ENCODE data around the gene URB1. TPM values are rescaled to one million over a fixed set of nuclear protein-coding genes. Genes with fewer than 3 reads are reported as not detected.

The URB1 gene
- polyA plus RNA-seq, 1 of the 3 experiments (the other 2 are of a cell fraction): 9.9 TPM

DNA sequence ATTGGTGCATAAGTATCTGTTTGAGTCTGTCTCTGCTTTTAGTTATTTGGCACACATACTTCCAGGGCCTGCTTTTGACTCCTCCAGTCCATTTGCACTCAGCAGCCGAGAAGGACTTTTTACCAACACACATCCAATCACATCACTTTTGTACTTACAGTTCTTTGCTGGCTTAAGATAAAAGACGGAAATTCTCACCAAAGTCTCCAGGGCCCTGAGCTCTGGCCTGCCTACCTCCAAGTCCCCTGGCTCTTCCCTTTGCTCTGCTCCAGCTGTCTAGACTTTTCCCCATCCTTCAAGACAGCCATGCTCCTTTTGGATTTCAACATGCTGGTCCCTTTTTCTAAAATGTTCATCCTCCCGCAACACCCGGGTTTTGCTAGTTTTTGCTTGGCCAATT is 17.5 kb upstream of the URB1 start:
- no peak for TF ChIP-seq TCF12 (IDR thresholded peaks at IDR 0.05)
- TF ChIP-seq, protein P1, sequence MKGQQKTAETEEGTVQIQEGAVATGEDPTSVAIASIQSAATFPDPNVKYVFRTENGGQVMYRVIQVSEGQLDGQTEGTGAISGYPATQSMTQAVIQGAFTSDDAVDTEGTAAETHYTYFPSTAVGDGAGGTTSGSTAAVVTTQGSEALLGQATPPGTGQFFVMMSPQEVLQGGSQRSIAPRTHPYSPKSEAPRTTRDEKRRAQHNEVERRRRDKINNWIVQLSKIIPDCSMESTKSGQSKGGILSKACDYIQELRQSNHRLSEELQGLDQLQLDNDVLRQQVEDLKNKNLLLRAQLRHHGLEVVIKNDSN (IDR thresholded peaks at IDR 0.05; ENCODE audit: borderline replicate concordance, low read depth): no peak
- no peak for TF ChIP-seq RFX5 (IDR thresholded peaks at IDR 0.05; ENCODE audit: low read length)
- TF ChIP-seq RAD21 (IDR thresholded peaks at IDR 0.05; ENCODE audit: low read length): no peak
- TF ChIP-seq, protein P2, sequence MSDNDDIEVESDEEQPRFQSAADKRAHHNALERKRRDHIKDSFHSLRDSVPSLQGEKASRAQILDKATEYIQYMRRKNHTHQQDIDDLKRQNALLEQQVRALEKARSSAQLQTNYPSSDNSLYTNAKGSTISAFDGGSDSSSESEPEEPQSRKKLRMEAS (IDR thresholded peaks at IDR 0.05; ENCODE audit: low read depth): no peak
- TF ChIP-seq, protein P3, sequence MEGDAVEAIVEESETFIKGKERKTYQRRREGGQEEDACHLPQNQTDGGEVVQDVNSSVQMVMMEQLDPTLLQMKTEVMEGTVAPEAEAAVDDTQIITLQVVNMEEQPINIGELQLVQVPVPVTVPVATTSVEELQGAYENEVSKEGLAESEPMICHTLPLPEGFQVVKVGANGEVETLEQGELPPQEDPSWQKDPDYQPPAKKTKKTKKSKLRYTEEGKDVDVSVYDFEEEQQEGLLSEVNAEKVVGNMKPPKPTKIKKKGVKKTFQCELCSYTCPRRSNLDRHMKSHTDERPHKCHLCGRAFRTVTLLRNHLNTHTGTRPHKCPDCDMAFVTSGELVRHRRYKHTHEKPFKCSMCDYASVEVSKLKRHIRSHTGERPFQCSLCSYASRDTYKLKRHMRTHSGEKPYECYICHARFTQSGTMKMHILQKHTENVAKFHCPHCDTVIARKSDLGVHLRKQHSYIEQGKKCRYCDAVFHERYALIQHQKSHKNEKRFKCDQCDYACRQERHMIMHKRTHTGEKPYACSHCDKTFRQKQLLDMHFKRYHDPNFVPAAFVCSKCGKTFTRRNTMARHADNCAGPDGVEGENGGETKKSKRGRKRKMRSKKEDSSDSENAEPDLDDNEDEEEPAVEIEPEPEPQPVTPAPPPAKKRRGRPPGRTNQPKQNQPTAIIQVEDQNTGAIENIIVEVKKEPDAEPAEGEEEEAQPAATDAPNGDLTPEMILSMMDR (IDR thresholded peaks at IDR 0.05): no peak
- H3K4me3 ChIP-seq (ENCODE audit: low read depth in 2 of 2, low read length in 1 of 2): no peak overlapping the region
- DNase-seq: no peak
- peak overlapping the region; percentile 97; the same call in 1 of the 2 replicates for H3K4me2 ChIP-seq
- peaks cover 17% of the 10 kb centered on the region for H3F3A ChIP-seq (replicated peaks; ENCODE audit: insufficient read depth)
- ChIA-PET CTCF (interaction anchor here (1.5 to 1.6 kb wide), 2 partner anchors 159 to 191 kb away, joined by 6 read pairs; no protein-coding TSS in a partner anchor), POLR2A (no interaction called here)
- no peaks in the 10 kb centered on the region for H3K27me3 ChIP-seq (ENCODE audit: insufficient read depth)
- no peak overlapping the region for H3K9ac ChIP-seq
- peaks cover 26% of the 10 kb centered on the region for H3K79me2 ChIP-seq (ENCODE audit: insufficient read depth)
- no peaks in the 10 kb centered on the region for H4K20me1 ChIP-seq (ENCODE audit: insufficient read depth)
- H3K36me3 ChIP-seq (replicated peaks in 1 of 2; ENCODE audit: control insufficient read depth in 1 of 2, insufficient read depth in 2 of 2, low read length in 1 of 2): no peaks in the 10 kb centered on the region
- H3K27ac ChIP-seq (ENCODE audit: low read depth in 2 of 2, low read length in 1 of 2): no peak overlapping the region
- WGBS (ENCODE audit: low lambda C conversion rate): 95% methylated on average over 4 of the region's 4 CpGs
- H3K4me1 ChIP-seq (ENCODE audit: control insufficient read depth in 1 of 2, insufficient read depth in 2 of 2, low read depth in 1 of 2, low read length in 1 of 2): peaks cover 8 to 13% of the 10 kb centered on the region in 2 experiments; a peak in 3 of 4 replicates
- no peak overlapping the region for H2AFZ ChIP-seq (ENCODE audit: low read depth)
- H3K9me3 ChIP-seq: no peaks in the 10 kb centered on the region
- no peaks in the 10 kb centered on the region for H3K9me2 ChIP-seq

DNA sequence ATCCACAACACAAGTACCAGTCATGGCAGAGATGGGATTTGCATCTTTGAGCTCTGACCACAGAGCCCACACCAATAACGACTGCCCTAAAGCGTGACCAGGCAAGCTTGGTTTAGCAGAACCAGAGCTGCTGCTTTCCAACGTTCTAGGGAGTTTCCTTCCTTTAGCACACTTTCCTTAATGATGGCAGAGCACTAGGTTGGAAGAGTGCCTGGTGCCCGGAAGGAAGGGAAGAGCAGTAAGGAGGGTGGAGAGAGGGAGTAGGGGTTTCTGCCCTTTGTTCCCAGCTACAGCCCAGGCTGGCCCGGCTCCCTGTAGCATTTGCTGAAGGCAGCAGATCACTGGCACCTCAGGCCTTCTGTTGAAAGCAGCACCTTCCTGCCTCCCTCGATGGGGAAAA is 13.6 kb upstream of the URB1 start:
- no peak overlapping the region for H2AFZ ChIP-seq (ENCODE audit: low read depth)
- no peaks in the 10 kb centered on the region for H3K9me3 ChIP-seq
- POLR2A ChIA-PET: interaction anchor here (0.7 kb wide), 1 partner anchor 79 kb away, joined by 4 read pairs; no protein-coding TSS in a partner anchor
- DNase-seq: no peak
- H3F3A ChIP-seq (replicated peaks; ENCODE audit: insufficient read depth): peaks cover 3% of the 10 kb centered on the region
- no peak overlapping the region for H3K4me2 ChIP-seq
- H4K20me1 ChIP-seq (ENCODE audit: insufficient read depth): no peaks in the 10 kb centered on the region
- no peaks in the 10 kb centered on the region for H3K36me3 ChIP-seq (replicated peaks in 1 of 2; ENCODE audit: control insufficient read depth in 1 of 2, insufficient read depth in 2 of 2, low read length in 1 of 2)
- H3K9me2 ChIP-seq: no peaks in the 10 kb centered on the region
- TF ChIP-seq ELF1 (IDR thresholded peaks at IDR 0.05): no peak
- H3K4me1 ChIP-seq (ENCODE audit: control insufficient read depth in 1 of 2, insufficient read depth in 2 of 2, low read depth in 1 of 2, low read length in 1 of 2): peaks cover 0 to 1% of the 10 kb centered on the region in 2 experiments; a peak in 1 of 4 replicates
- no peak overlapping the region for H3K9ac ChIP-seq
- H3K4me3 ChIP-seq (ENCODE audit: low read depth in 2 of 2, low read length in 1 of 2): no peak overlapping the region
- H3K27ac ChIP-seq (ENCODE audit: low read depth in 2 of 2, low read length in 1 of 2): no peak overlapping the region
- CTCF ChIA-PET: interaction anchor here (0.6 to 10.2 kb wide), 3 partner anchors 163 to 359 kb away, joined by 3 to 151 read pairs (median 67); no protein-coding TSS in a partner anchor
- peaks cover 6% of the 10 kb centered on the region; the same call in 1 of the 2 replicates for H3K79me2 ChIP-seq (ENCODE audit: insufficient read depth)
- no peaks in the 10 kb centered on the region for H3K27me3 ChIP-seq (ENCODE audit: insufficient read depth)
- 71% methylated on average over 6 of the region's 6 CpGs for WGBS (ENCODE audit: low lambda C conversion rate)

DNA sequence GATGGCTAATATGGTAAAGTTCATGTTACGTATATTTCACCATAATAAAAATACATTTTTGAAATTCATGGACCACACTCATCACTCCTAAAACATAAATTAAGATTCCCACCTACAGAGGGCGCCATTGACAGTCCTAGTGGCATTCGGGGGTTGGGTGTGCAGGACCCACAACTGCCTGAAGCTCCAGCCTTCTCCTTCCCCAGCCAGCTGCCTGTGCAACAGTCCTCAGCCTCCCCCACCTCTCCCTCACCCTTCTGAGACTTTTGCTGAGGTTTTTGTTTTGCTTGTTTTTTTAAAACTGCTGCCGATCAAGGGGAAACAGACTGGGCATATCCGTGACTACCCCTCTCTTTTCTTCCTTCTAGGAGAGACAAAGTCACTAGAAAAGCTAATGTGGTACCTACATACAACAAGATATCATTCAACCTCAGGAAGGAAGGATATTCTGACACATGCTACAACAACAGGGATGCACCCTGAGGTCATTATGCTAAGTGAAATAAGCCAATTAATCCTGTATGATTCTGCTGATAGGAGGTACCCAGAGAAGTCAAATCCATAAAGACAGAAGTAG is 10.5 kb upstream of the URB1 start:
- H3K79me2 ChIP-seq (ENCODE audit: insufficient read depth): no peaks in the 10 kb centered on the region
- no peak overlapping the region for H3K9ac ChIP-seq
- no peaks in the 10 kb centered on the region for H3K9me3 ChIP-seq
- H2AFZ ChIP-seq (ENCODE audit: low read depth): 0 out of 2 replicates have a peak overlapping the region, but pooled peaks have one; percentile 41
- no peak overlapping the region for H3K4me2 ChIP-seq
- H4K20me1 ChIP-seq (ENCODE audit: insufficient read depth): no peaks in the 10 kb centered on the region
- no peaks in the 10 kb centered on the region for H3K27me3 ChIP-seq (ENCODE audit: insufficient read depth)
- no peaks in the 10 kb centered on the region for H3F3A ChIP-seq (replicated peaks; ENCODE audit: insufficient read depth)
- POLR2A ChIA-PET: interaction anchor here (0.9 to 1.4 kb wide), 2 partner anchors 9 to 198 kb away, joined by 3 to 8 read pairs; partner anchors contain the start of gene EVA1C
- peak; percentile 81 for DNase-seq
- CTCF ChIA-PET: interaction anchor here (0.6 to 10.2 kb wide), 27 partner anchors 8 to 208 kb away, joined by 3 to 151 read pairs (median 4); partner anchors contain the start of genes CFAP298, EVA1C, TCP10L and URB1
- no peak overlapping the region for H3K27ac ChIP-seq (ENCODE audit: low read depth in 2 of 2, low read length in 1 of 2)
- no peaks in the 10 kb centered on the region for H3K9me2 ChIP-seq
- no peaks in the 10 kb centered on the region for H3K36me3 ChIP-seq (replicated peaks in 1 of 2; ENCODE audit: control insufficient read depth in 1 of 2, insufficient read depth in 2 of 2, low read length in 1 of 2)
- WGBS (ENCODE audit: low lambda C conversion rate): 24% methylated on average over 5 of the region's 5 CpGs
- H3K4me1 ChIP-seq (ENCODE audit: control insufficient read depth in 1 of 2, insufficient read depth in 2 of 2, low read depth in 1 of 2, low read length in 1 of 2): no peaks in the 10 kb centered on the region; a peak in 1 of 4 replicates
- no peak overlapping the region for H3K4me3 ChIP-seq (ENCODE audit: low read depth in 2 of 2, low read length in 1 of 2)
- TF ChIP-seq ELF1 (IDR thresholded peaks at IDR 0.05) (no peak), MXI1 (IDR thresholded peaks at IDR 0.05; ENCODE audit: low read depth, low read length) (no peak), RAD21 (IDR thresholded peaks at IDR 0.05; ENCODE audit: low read length) (peak; percentile 82), MEF2A (IDR thresholded peaks at IDR 0.05; ENCODE audit: borderline replicate concordance, low read depth) (no peak), EP300 (IDR thresholded peaks at IDR 0.05; ENCODE audit: borderline replicate concordance in 1 of 2, low read depth in 1 of 2, low read length in 1 of 2) (no peak), CHD2 (IDR thresholded peaks at IDR 0.05; ENCODE audit: low read length, partially characterized antibody) (no peak), GABPA (IDR thresholded peaks at IDR 0.05; ENCODE audit: low read depth) (no peak), FOXJ3 (CRISPR knock-in tag; IDR thresholded peaks at IDR 0.05) (no peak)
- TF ChIP-seq, protein P1 (IDR thresholded peaks at IDR 0.05; ENCODE audit: borderline replicate concordance, low read depth): no peak
- TF ChIP-seq, protein P2 (IDR thresholded peaks at IDR 0.05; ENCODE audit: low read depth): no peak
- TF ChIP-seq, protein P3 (IDR thresholded peaks at IDR 0.05): peak; percentile 79
